Esophagus muscularis mucosa (tissue), 4 donors: ENCODE results near the gene HAUS7. TPM values are rescaled to one million over a fixed set of nuclear protein-coding genes. Genes with fewer than 3 reads are reported as not detected.

Experiments
- DNase-seq: peaks from one replicate; pipeline ENCODE4 v3.0.0-alpha.2; 2017; ENCODE audit errors: extremely low spot score
- H3K27ac ChIP-seq, 4 donors: fragments of 200-600 bp; sonication (generic); replicated peaks in 1 of 4; 1 replicate in 3 of 4; 2 replicates in 1 of 4; pipeline ENCODE4 v1.5.1; 2016 to 2019; ENCODE audit warnings: mild to moderate bottlenecking in 1 of 4
- H3K27me3 ChIP-seq, 4 donors: fragments of 200-600 bp; sonication (generic); one replicate each; pipeline versions ENCODE4 v1.5.1 to v1.6.0; 2016 to 2019
- H3K36me3 ChIP-seq, 4 donors: fragments of 200-600 bp; sonication (generic); one replicate each; pipeline ENCODE4 v1.5.1; 2016 to 2019
- H3K4me1 ChIP-seq, 4 donors: fragments of 200-600 bp; sonication (generic); one replicate each; pipeline ENCODE4 v1.5.1; 2016 to 2019
- H3K4me3 ChIP-seq, 4 donors: fragments of 200-600 bp; sonication (generic); 1 replicate in 2 of 4; 2 replicates in 2 of 4; pipeline ENCODE4 v1.5.1; 2016 to 2019; ENCODE audit warnings: mild to moderate bottlenecking in 4 of 4, moderate library complexity in 1 of 4
- H3K9me3 ChIP-seq, 4 donors: fragments of 200-600 bp; sonication (generic); 1 replicate in 3 of 4; 2 replicates in 1 of 4; pipeline ENCODE4 v1.5.1; 2016 to 2019
- CTCF ChIP-seq, 3 experiments: fragments of 200-600 bp in 2 of 3; fragments of 450-650 bp in 1 of 3; sonication (generic) in 2 of 3; IDR thresholded peaks; one replicate each; pipeline ENCODE4 v1.5.1; 2017 to 2019; ENCODE audit warnings: antibody characterized with exemption in 3 of 3, mild to moderate bottlenecking in 2 of 3, moderate library complexity in 1 of 3
- EP300 ChIP-seq: sonication (generic); formaldehyde crosslinking; IDR thresholded peaks from one replicate; pipeline ENCODE4 v1.6.1; 2017; ENCODE audit warnings: antibody characterized with exemption
- POLR2A ChIP-seq: fragments of 450-650 bp; IDR thresholded peaks from one replicate; pipeline ENCODE4 v1.6.1; 2017; ENCODE audit warnings: antibody characterized with exemption, moderate library complexity, mild to moderate bottlenecking, low read depth
- POLR2AphosphoS5 ChIP-seq, 2 donors: sonication (generic); formaldehyde crosslinking; IDR thresholded peaks; one replicate each; pipeline ENCODE4 v1.6.1; 2017; ENCODE audit warnings: antibody characterized with exemption in 2 of 2
- WGBS: methylation state at CpG from one replicate; pipeline ENCODE4 v1.1.5; 2018; 5-methylcytosine and 5-hydroxymethylcytosine counted together
- intact Hi-C: fragments of 100-400 bp; cut with DNase I; formaldehyde crosslinking; loops from one replicate; pipeline ENCODE4 v1.15.1; 2023
- total RNA-seq, 4 donors: library from RNA; depleted of rRNA; stranded (reverse); fragments of >200 nt; gene quantifications; one replicate each; pipeline versions ENCODE4 v1.1.0 to v1.2.1, GENCODE V29; 2016

Gene HAUS7
- total RNA-seq, 4 donors from 2014 or later = 23.4 to 25.8 (median 24.2) TPM

GRCh38 chrX:153495903-153496589, 25.7 kb upstream of the HAUS7 start:
- H3K9me3 ChIP-seq = no peaks in the 10 kb centered on the region
- TF ChIP-seq POLR2A = no peak
- TF ChIP-seq POLR2AphosphoS5 (IDR thresholded peaks at IDR 0.05) = no peak
- no peak for TF ChIP-seq EP300
- no peak for TF ChIP-seq CTCF (IDR thresholded peaks at IDR 0.05)
- H3K4me1 ChIP-seq = peaks cover 0 to 21% (median 16%) of the 10 kb centered on the region in 4 donors
- DNase-seq = no peak
- peak overlapping the region; percentile 32 to 52 (median 37) for H3K4me3 ChIP-seq
- intact Hi-C loops = no loop called here
- peak overlapping the region in 1 of 4 donors; percentile 34 for H3K27ac ChIP-seq
- H3K27me3 ChIP-seq = peaks cover 0 to 6% (median 1%) of the 10 kb centered on the region in 4 donors
- H3K36me3 ChIP-seq = no peaks in the 10 kb centered on the region
- WGBS = 76% methylated on average over 14 of the region's 18 CpGs

- TF ChIP-seq CTCF (IDR thresholded peaks at IDR 0.05) = no peak
- no peak for TF ChIP-seq EP300
- TF ChIP-seq POLR2A = no peak
- TF ChIP-seq POLR2AphosphoS5 (IDR thresholded peaks at IDR 0.05) = no peak
- H3K9me3 ChIP-seq = no peaks in the 10 kb centered on the region
- H3K4me3 ChIP-seq = peak overlapping the region; percentile 32 to 52 (median 37)
- H3K27me3 ChIP-seq = peaks cover 0 to 6% (median 1%) of the 10 kb centered on the region in 4 donors
- intact Hi-C loops = no loop called here
- peaks cover 0 to 21% (median 16%) of the 10 kb centered on the region in 4 donors for H3K4me1 ChIP-seq
- DNase-seq = no peak
- no peaks in the 10 kb centered on the region for H3K36me3 ChIP-seq
- H3K27ac ChIP-seq = peak overlapping the region; percentile 28 to 58 (median 40)
- 49% methylated on average over 6 of the region's 17 CpGs for WGBS
These were observed 25.0 kb upstream of the HAUS7 start for GRCh38 chrX:153495362-153495751.

- H3K27me3 ChIP-seq = peaks cover 0 to 6% (median 1%) of the 10 kb centered on the region in 4 donors
- peak within 1 kb of the TSS; percentile 34 to 58 (median 42) for H3K27ac ChIP-seq
- no peak for DNase-seq
These were observed 24.4 kb upstream of the HAUS7 start, which contains the start of gene BGN for GRCh38 chrX:153494541-153495361. TSS of gene BGN (plus strand) at chrX:153494980. CDS start at chrX:153504632, 9,652 bp downstream.

GRCh38 chrX:153494061-153494460, 23.7 kb upstream of the HAUS7 start:
- Histone ChIP-seq H3K4me3 (peak overlapping the region in 1 of 4 donors; percentile 35), H3K27ac (peak overlapping the region in 3 of 4 donors; percentile 38 to 58 (median 45)), H3K27me3 (peaks cover 0 to 6% (median 1%) of the 10 kb centered on the region in 4 donors), H3K4me1 (peaks cover 0 to 23% (median 16%) of the 10 kb centered on the region in 4 donors), H3K9me3 (no peaks in the 10 kb centered on the region), H3K36me3 (no peaks in the 10 kb centered on the region)
- DNase-seq = no peak
- TF ChIP-seq CTCF (IDR thresholded peaks at IDR 0.05) (no peak), POLR2AphosphoS5 (IDR thresholded peaks at IDR 0.05) (no peak), EP300 (no peak), POLR2A (no peak)
- 74% methylated on average over 6 of the region's 12 CpGs for whole genome bisulfite sequencing
- intact Hi-C loops = no loop called here

More at GRCh38 chrX:153494541-153495361, 24.4 kb upstream of the HAUS7 start, which contains the start of gene BGN:
- 44% methylated on average over 14 of the region's 41 CpGs for WGBS
- TF ChIP-seq POLR2A (no peak), POLR2AphosphoS5 (IDR thresholded peaks at IDR 0.05) (no peak), CTCF (IDR thresholded peaks at IDR 0.05) (peak in 2 of 3 experiments; percentile 15 to 24)
- Histone ChIP-seq H3K4me1 (peaks cover 0 to 21% (median 16%) of the 10 kb centered on the region in 4 donors), H3K36me3 (no peaks in the 10 kb centered on the region), H3K9me3 (no peaks in the 10 kb centered on the region), H3K4me3 (peak within 1 kb of the TSS; percentile 32 to 52 (median 37))
- intact Hi-C loops = no loop called here
